Heart left ventricle (tissue), 16 donors: ENCODE results near the gene RBBP6. TPM values are rescaled to one million over a fixed set of nuclear protein-coding genes. Genes with fewer than 3 reads are reported as not detected.

Experiments used
- ATAC-seq, 4 donors: fragments of 200-7000 bp; cut with Tn5 transposase; one replicate each; pipeline ENCODE4 v1.9.1; 2020 to 2022; ENCODE audit warnings: moderate library complexity in 4 of 4, mild to moderate bottlenecking in 3 of 4, moderate number of reproducible peaks in 1 of 4
- DNase-seq, 5 donors: peaks; one replicate each; pipeline ENCODE4 v3.0.0-alpha.2; 2020
- H3K27ac ChIP-seq, 12 donors: fragments of 200-600 bp; sonication (generic) in 4 of 12; one replicate each; pipeline versions ENCODE4 v1.5.0 to v1.8.0; 2016 to 2022; ENCODE audit warnings: mild to moderate bottlenecking in 2 of 12
- H3K27me3 ChIP-seq, 9 donors: fragments of 200-600 bp; sonication (generic) in 2 of 9; one replicate each; pipeline versions ENCODE4 v1.5.1 to v1.8.0; 2016 to 2022; ENCODE audit warnings: mild to moderate bottlenecking in 3 of 9
- H3K36me3 ChIP-seq, 9 donors: fragments of 200-600 bp; sonication (generic) in 2 of 9; one replicate each; pipeline versions ENCODE4 v1.5.0 to v1.8.0; 2018 to 2022; ENCODE audit warnings: mild to moderate bottlenecking in 2 of 9
- H3K4me1 ChIP-seq, 12 donors: fragments of 200-600 bp; sonication (generic) in 4 of 12; one replicate each; pipeline versions ENCODE4 v1.5.0 to v1.8.0; 2016 to 2022; ENCODE audit warnings: mild to moderate bottlenecking in 3 of 12
- H3K4me3 ChIP-seq, 12 donors: fragments of 200-600 bp; sonication (generic) in 4 of 12; one replicate each; pipeline versions ENCODE4 v1.5.0 to v1.8.0; 2017 to 2022; ENCODE audit warnings: mild to moderate bottlenecking in 9 of 12, moderate library complexity in 4 of 12
- H3K9me3 ChIP-seq, 12 donors: fragments of 200-600 bp; sonication (generic) in 4 of 12; one replicate each; pipeline versions ENCODE4 v1.5.0 to v1.8.0; 2016 to 2022; ENCODE audit warnings: mild to moderate bottlenecking in 1 of 12
- CTCF ChIP-seq, 12 donors: fragments of 200-600 bp; sonication (generic) in 4 of 12; IDR thresholded peaks; one replicate each; pipeline versions ENCODE4 v1.5.0 to v1.8.0; 2018 to 2022; ENCODE audit warnings: antibody characterized with exemption in 12 of 12, mild to moderate bottlenecking in 5 of 12
- POLR2A ChIP-seq, 2 donors: fragments of 450-650 bp; IDR thresholded peaks; one replicate each; pipeline ENCODE4 v1.6.1; 2017; ENCODE audit warnings: antibody characterized with exemption in 2 of 2, mild to moderate bottlenecking in 2 of 2, moderate library complexity in 2 of 2
- WGBS, 4 donors: extraction: QIAGEN DNeasy Blood & Tissue Kit in 2 of 4; methylation state at CpG; one replicate each; pipeline versions ENCODE4 v1.1.5 to v1.1.7; 2013 to 2018; 5-methylcytosine and 5-hydroxymethylcytosine counted together
- intact Hi-C, 10 donors: fragments of 100-400 bp; cut with DNase I; formaldehyde crosslinking; loops; one replicate each; pipeline versions ENCODE4 v1.11.1 to v1.14.2; 2022
- polyA plus RNA-seq, 2 donors: library from polyadenylated mRNA; stranded (reverse); fragments of 200-250 nt; gene quantifications; one replicate each; pipeline ENCODE4 v1.2.3, GENCODE V29; 2013
- total RNA-seq, 9 donors: library from RNA; depleted of rRNA in 2 of 9; stranded (reverse); fragments of >200 nt in 2 of 9; fragmentation: NEBNext Ultra II Directional in 3 of 9; extraction: Animal tissue kit (Norgen Biotek cat#: 25700) in 3 of 9; gene quantifications; one replicate each; pipeline versions ENCODE4 v1.1.0 to v1.2.4, GENCODE V29; 2016 to 2023
- donor health status: ischemic (EF 13 %, LVEDD 7.1; RV severe dilation, severe dysfunction).
- donor health status: healthy with polysubstance abuse.
- donor health status: DM: no; HTN: yes; CAD: no.
- donor health status: DM: no; HTN: no; CAD: no.
- donor health status: ischemic (EF 25% LVEDD 6.9; RV normal size, moderate dysfunction).
- donor health status: ischemic (EF 25% LVEDD 5.7; RV mildly dilated, moderate dysfunction).
- donor health status: healthy.
- donor health status: DM: yes; HTN: yes; CAD: no.
- donor health status: ischemic (EF 35%, LVEDD 5.7; RV mildly dilated, moderate dysfunction).
- donor health status: nonischemic (EF 11% LVEDD 7.7; RV severe dilation, severe dysfunction).
- donor health status: DM: yes; HTN: yes; CAD: no.
- donor health status: PGD.
- donor health status: ischemic (EF 29% LVEDD 5.4; RV normal size, mild dysfunction).
- donor health status: nonischemic (EF 23%, LVEDD 6.1; RV moderate dilation, normal function).

RBBP6 gene
- total and polyA plus RNA-seq, 11 donors = 22.2 to 44.5 (median 32.2) TPM

GRCh38 chr16:24504472-24505345, 34.7 kb upstream of the RBBP6 start:
- ATAC-seq (peak; percentile 42 to 90 (median 82)), DNase-seq (peak in 4 of 5 donors; percentile 31 to 42 (median 38))
- Histone ChIP-seq H3K4me1 (no peaks in the 10 kb centered on the region), H3K9me3 (no peaks in the 10 kb centered on the region), H3K36me3 (no peaks in the 10 kb centered on the region), H3K4me3 (no peak overlapping the region), H3K27ac (no peak overlapping the region), H3K27me3 (peaks cover 0 to 29% (median 6%) of the 10 kb centered on the region in 9 donors)
- intact Hi-C loops = loop anchor here (1.0 to 10.0 kb wide), 12 partner anchors 250 to 710 kb away; partner anchors contain the start of gene CACNG3 (in 2 of the 10)
- TF ChIP-seq POLR2A (IDR thresholded peaks at IDR 0.05) = no peak
- peak; percentile 65 to 82 (median 75) for TF ChIP-seq CTCF (IDR thresholded peaks at IDR 0.05)
- 40 to 50% (median 42%) methylated on average over 13 to 18 of the region's 18 CpGs for WGBS, 4 donors

DNA sequence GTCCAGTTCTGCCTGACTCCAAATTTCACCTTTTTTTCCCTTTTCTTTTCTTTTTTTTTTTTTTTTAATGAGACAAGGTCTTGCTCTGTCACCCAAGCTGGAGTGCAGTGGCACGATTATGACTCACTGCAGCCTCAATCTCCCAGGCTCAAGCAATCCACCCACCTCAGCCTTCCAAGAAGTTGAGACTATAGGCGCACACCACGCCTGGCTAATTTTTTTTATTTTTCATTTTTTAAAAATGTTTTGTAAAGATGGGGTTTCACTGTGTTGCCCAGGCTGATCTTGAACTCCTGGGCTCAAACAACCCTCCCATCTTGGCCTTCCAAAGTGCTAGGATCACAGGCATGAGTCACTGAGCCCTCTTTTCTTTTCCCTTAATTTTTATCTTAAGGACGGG, 33.4 kb upstream of the RBBP6 start:
- TF ChIP-seq CTCF (IDR thresholded peaks at IDR 0.05) = no peak
- TF ChIP-seq POLR2A (IDR thresholded peaks at IDR 0.05) = no peak
- H3K4me3 ChIP-seq = no peak overlapping the region
- H3K36me3 ChIP-seq = no peaks in the 10 kb centered on the region
- no peak for ATAC-seq
- H3K27ac ChIP-seq = no peak overlapping the region
- intact Hi-C loops = loop anchor here in 7 of 10 donors (2.0 to 10.0 kb wide), 6 partner anchors 251 to 711 kb away; partner anchors contain the start of gene CACNG3 (in 2 of the 7)
- peaks cover 0 to 17% (median 6%) of the 10 kb centered on the region in 9 donors for H3K27me3 ChIP-seq
- 54 to 84% (median 77%) methylated on average over 4 of the region's 4 CpGs for WGBS, 4 donors
- no peaks in the 10 kb centered on the region for H3K9me3 ChIP-seq
- no peak for DNase-seq
- H3K4me1 ChIP-seq = no peaks in the 10 kb centered on the region

DNA sequence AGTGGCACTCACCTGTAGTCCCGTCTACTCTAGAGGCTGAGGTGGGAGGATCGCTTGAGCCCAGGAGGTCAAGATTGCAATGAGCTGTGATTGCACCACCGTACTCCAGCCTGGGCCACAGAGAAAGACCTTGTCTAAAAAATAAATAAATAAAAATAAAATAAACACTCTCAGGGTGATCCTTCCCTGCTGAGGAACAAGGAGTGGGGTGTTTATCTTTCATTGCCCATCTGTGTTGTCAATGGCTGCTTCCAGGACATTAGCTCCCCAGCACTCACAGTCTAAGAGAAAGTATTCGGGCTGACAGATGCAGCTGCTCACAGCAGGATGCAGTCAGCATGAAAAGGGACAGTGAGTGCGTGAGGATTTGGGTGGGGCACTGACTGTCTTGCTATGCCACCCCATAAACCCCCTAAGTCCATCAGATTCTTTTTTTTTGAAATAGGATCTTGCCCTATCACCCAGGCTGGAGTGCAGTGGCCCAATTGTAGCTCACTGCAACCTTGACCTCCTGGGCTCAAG, 31.3 kb upstream of the RBBP6 start:
- intact Hi-C loops = loop anchor here in 4 of 10 donors (5.0 to 10.0 kb wide), 4 partner anchors 253 to 713 kb away; partner anchors contain the start of gene CACNG3 (in 2 of the 4)
- no peaks in the 10 kb centered on the region for H3K4me1 ChIP-seq
- 78 to 80% (median 79%) methylated on average over 5 of the region's 5 CpGs for WGBS, 4 donors
- TF ChIP-seq CTCF (IDR thresholded peaks at IDR 0.05) = no peak
- TF ChIP-seq POLR2A (IDR thresholded peaks at IDR 0.05) = no peak
- H3K27ac ChIP-seq = no peak overlapping the region
- DNase-seq (no peak), ATAC-seq (no peak)
- peaks cover 0 to 10% (median 6%) of the 10 kb centered on the region in 9 donors for H3K27me3 ChIP-seq
- no peak overlapping the region for H3K4me3 ChIP-seq
- H3K9me3 ChIP-seq = no peaks in the 10 kb centered on the region
- no peaks in the 10 kb centered on the region for H3K36me3 ChIP-seq

DNA sequence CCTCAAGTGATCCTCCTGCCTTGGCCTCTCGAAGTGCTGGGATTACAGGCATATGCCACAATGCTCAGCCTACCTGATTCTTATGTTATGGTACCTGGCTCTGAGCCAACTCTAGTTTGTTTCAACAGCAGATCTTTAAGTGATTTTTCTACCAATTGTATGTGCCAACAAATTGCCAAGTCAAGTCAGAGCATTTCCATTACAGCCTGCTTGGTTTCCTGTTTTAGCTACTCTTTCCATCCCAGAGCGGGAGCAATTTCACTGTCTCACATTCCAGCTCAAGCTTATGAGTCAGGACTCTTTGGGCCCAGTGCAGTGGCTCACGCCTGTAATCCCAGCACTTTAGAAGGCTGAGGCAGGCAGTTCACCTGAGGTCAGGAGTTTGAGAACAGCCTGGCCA, 30.8 kb upstream of the RBBP6 start:
- no peaks in the 10 kb centered on the region for H3K36me3 ChIP-seq
- ATAC-seq (peak in 1 of 4 donors; percentile 47), DNase-seq (no peak)
- H3K27ac ChIP-seq = no peak overlapping the region
- no peaks in the 10 kb centered on the region for H3K4me1 ChIP-seq
- peaks cover 0 to 10% (median 6%) of the 10 kb centered on the region in 9 donors for H3K27me3 ChIP-seq
- H3K4me3 ChIP-seq = no peak overlapping the region
- no peaks in the 10 kb centered on the region for H3K9me3 ChIP-seq
- WGBS, 4 donors = 59 to 77% (median 67%) methylated on average over 3 of the region's 3 CpGs
- intact Hi-C loops = loop anchor here in 4 of 10 donors (5.0 to 10.0 kb wide), 4 partner anchors 254 to 714 kb away; partner anchors contain the start of gene CACNG3 (in 2 of the 4)
- TF ChIP-seq POLR2A (IDR thresholded peaks at IDR 0.05) (no peak), CTCF (IDR thresholded peaks at IDR 0.05) (no peak)
